ENCODE results near the gene ZNF557. TPM values are rescaled to one million over a fixed set of nuclear protein-coding genes. Genes with fewer than 3 reads are reported as not detected.

ZNF557 gene
- total and polyA plus RNA-seq, 10 donors: 1.1 to 20.8 (median 13.6) TPM

GRCh38 chr19:7122701-7123100 is 53.2 kb downstream of the ZNF557 start:
- no peak for DNase-seq
- 91 to 98% (median 96%) methylated on average over 12 to 16 of the region's 16 CpGs for WGBS, 5 donors
- no peaks in the 10 kb centered on the region for H3K27me3 ChIP-seq (replicated peaks in 1 of 7)

GRCh38 chr19:7124782-7125181 is 55.3 kb downstream of the ZNF557 start:
- TF ChIP-seq POLR2A (IDR thresholded peaks at IDR 0.05): no peak
- WGBS, 5 donors: 56 to 71% (median 60%) methylated on average over 3 of the region's 3 CpGs

More at GRCh38 chr19:7122701-7123100, 53.2 kb downstream of the ZNF557 start:
- Histone ChIP-seq H3K27ac (no peak overlapping the region), H3K4me1 (no peaks in the 10 kb centered on the region), H3K9me3 (peaks cover 3 to 22% (median 16%) of the 10 kb centered on the region in 8 donors), H3K36me3 (peaks cover 7 to 96% (median 76%) of the 10 kb centered on the region in 6 donors), H3K4me3 (no peak overlapping the region)
- peak; percentile 19 to 49 (median 42) for TF ChIP-seq POLR2AphosphoS5 (IDR thresholded peaks at IDR 0.05)
- TF ChIP-seq POLR2A (IDR thresholded peaks at IDR 0.05): no peak
- intact Hi-C loops (cut with DNase I; ENCODE audit: low total_unique reads): no loop called here

GRCh38 chr19:7125221-7125620 is 55.7 kb downstream of the ZNF557 start:
- Histone ChIP-seq H3K27ac (no peak overlapping the region), H3K4me1 (no peaks in the 10 kb centered on the region), H3K4me3 (no peak overlapping the region), H3K36me3 (peaks cover 10 to 96% (median 83%) of the 10 kb centered on the region in 6 donors), H3K9me3 (peaks cover 3 to 22% (median 17%) of the 10 kb centered on the region in 8 donors), H3K27me3 (replicated peaks in 1 of 7) (no peaks in the 10 kb centered on the region)
- no peak for DNase-seq
- intact Hi-C loops (cut with DNase I; ENCODE audit: low total_unique reads): no loop called here
- TF ChIP-seq POLR2AphosphoS5 (IDR thresholded peaks at IDR 0.05) (peak in 2 of 3 donors; percentile 44 to 54), CTCF (IDR thresholded peaks at IDR 0.05 in 8 of 11, conservative IDR thresholded peaks at IDR 0.05 in 3 of 11) (no peak)
- WGBS, 5 donors: 93 to 97% (median 95%) methylated on average over 16 of the region's 16 CpGs

More at GRCh38 chr19:7124782-7125181, 55.3 kb downstream of the ZNF557 start:
- no peak for DNase-seq
- Histone ChIP-seq H3K4me3 (no peak overlapping the region), H3K9me3 (peaks cover 3 to 22% (median 16%) of the 10 kb centered on the region in 8 donors), H3K36me3 (peaks cover 9 to 96% (median 84%) of the 10 kb centered on the region in 6 donors), H3K27me3 (replicated peaks in 1 of 7) (no peaks in the 10 kb centered on the region), H3K4me1 (no peaks in the 10 kb centered on the region), H3K27ac (no peak overlapping the region)
- intact Hi-C loops (cut with DNase I; ENCODE audit: low total_unique reads): no loop called here

- TF ChIP-seq POLR2A (IDR thresholded peaks at IDR 0.05) (no peak), CTCF (IDR thresholded peaks at IDR 0.05 in 8 of 11, conservative IDR thresholded peaks at IDR 0.05 in 3 of 11) (no peak), POLR2AphosphoS5 (IDR thresholded peaks at IDR 0.05) (peak in 1 of 3 donors; percentile 28)
Observed at GRCh38 chr19:7126132-7126531, 56.6 kb downstream of the ZNF557 start.

GRCh38 chr19:7130043-7130442 is 60.5 kb downstream of the ZNF557 start:
- Histone ChIP-seq H3K36me3 (peaks cover 10 to 100% (median 66%) of the 10 kb centered on the region in 6 donors), H3K27ac (no peak overlapping the region)

More at GRCh38 chr19:7126132-7126531, 56.6 kb downstream of the ZNF557 start:
- Histone ChIP-seq H3K27me3 (replicated peaks in 1 of 7) (no peaks in the 10 kb centered on the region), H3K36me3 (peaks cover 10 to 96% (median 81%) of the 10 kb centered on the region in 6 donors), H3K9me3 (peaks cover 3 to 22% (median 17%) of the 10 kb centered on the region in 8 donors), H3K4me1 (no peaks in the 10 kb centered on the region), H3K27ac (no peak overlapping the region), H3K4me3 (no peak overlapping the region)
- WGBS, 5 donors: 80 to 100% (median 89%) methylated on average over 1 to 3 of the region's 3 CpGs; no CpG with 5 or more reads in 1 of the 5 donors
- no peak for DNase-seq
- intact Hi-C loops (cut with DNase I; ENCODE audit: low total_unique reads): no loop called here

More at GRCh38 chr19:7130043-7130442, 60.5 kb downstream of the ZNF557 start:
- Histone ChIP-seq H3K4me3 (no peak overlapping the region), H3K27me3 (replicated peaks in 1 of 7) (no peaks in the 10 kb centered on the region), H3K9me3 (peaks cover 3 to 18% (median 17%) of the 10 kb centered on the region in 8 donors), H3K4me1 (no peaks in the 10 kb centered on the region)
- TF ChIP-seq POLR2A (IDR thresholded peaks at IDR 0.05) (no peak), POLR2AphosphoS5 (IDR thresholded peaks at IDR 0.05) (no peak), CTCF (IDR thresholded peaks at IDR 0.05 in 8 of 11, conservative IDR thresholded peaks at IDR 0.05 in 3 of 11) (no peak)
- 94 to 100% (median 98%) methylated on average over 1 of the region's 1 CpG for WGBS, 5 donors
- intact Hi-C loops (cut with DNase I; ENCODE audit: low total_unique reads): no loop called here
- DNase-seq: no peak
